Ovary (tissue), 9 donors: Measurements from ENCODE around the gene HAPSTR1. TPM values are rescaled to one million over a fixed set of nuclear protein-coding genes. Genes with fewer than 3 reads are reported as not detected.

Experiments
- DNase-seq, 5 donors: peaks; one replicate each; pipeline ENCODE4 v3.0.0-alpha.2; 2019 to 2020
- H3K27ac ChIP-seq, 2 donors: fragments of 200-600 bp; one replicate each; pipeline versions ENCODE4 v1.5.1 to v1.8.0; 2019 to 2022
- H3K27me3 ChIP-seq: fragments of 200-600 bp; one replicate; pipeline ENCODE4 v1.8.0; 2022
- H3K36me3 ChIP-seq: fragments of 200-600 bp; sonication (generic); one replicate; pipeline ENCODE4 v1.5.1; 2019
- H3K4me1 ChIP-seq: one replicate; pipeline ENCODE4 v1.8.1; 2013; ENCODE audit warnings: mild to moderate bottlenecking, moderate library complexity; ENCODE audit not compliant: insufficient read depth
- H3K4me3 ChIP-seq: fragments of 200-600 bp; sonication (generic); one replicate; pipeline ENCODE4 v1.5.1; 2017
- H3K9me3 ChIP-seq, 2 donors: fragments of 200-600 bp in 1 of 2; sonication (generic) in 1 of 2; one replicate each; pipeline versions ENCODE4 v1.5.1 to v1.8.1; 2013 to 2019; ENCODE audit warnings: mild to moderate bottlenecking in 1 of 2, moderate library complexity in 1 of 2
- EP300 ChIP-seq: sonication (generic); formaldehyde crosslinking; IDR thresholded peaks from one replicate; pipeline ENCODE4 v1.6.1; 2017; ENCODE audit warnings: antibody characterized with exemption
- POLR2A ChIP-seq: fragments of 450-650 bp; IDR thresholded peaks from one replicate; pipeline ENCODE4 v1.6.1; 2017; ENCODE audit warnings: antibody characterized with exemption, mild to moderate bottlenecking, moderate library complexity
- WGBS, 3 donors: extraction: QIAGEN DNeasy Blood & Tissue Kit in 1 of 3; methylation state at CpG; one replicate each; pipeline versions ENCODE4 v1.1.5 to v1.1.7; 2013 to 2017; 5-methylcytosine and 5-hydroxymethylcytosine counted together
- intact Hi-C, 4 donors: fragments of 100-400 bp; cut with DNase I; formaldehyde crosslinking; loops; one replicate each; pipeline versions ENCODE4 v1.11.0 to v1.15.1; 2022 to 2023
- polyA plus RNA-seq, 2 donors: library from polyadenylated mRNA; stranded (reverse); fragments of 200-250 nt in 1 of 2; fragments of 350-450 nt in 1 of 2; fragmentation: Illumina TruSeq in 1 of 2; extraction: RNeasy Lipid Tissue Mini Kit (QIAGEN cat#74804) in 1 of 2; gene quantifications; one replicate each; pipeline ENCODE4 v1.2.3, GENCODE V29; 2013 to 2014
- total RNA-seq, 7 donors: library from RNA; depleted of rRNA in 2 of 7; stranded (reverse); fragments of >200 nt in 2 of 7; fragmentation: NEBNext Ultra II Directional in 3 of 7; extraction: Animal tissue kit (Norgen Biotek cat#: 25700) in 3 of 7; gene quantifications; one replicate each; pipeline versions ENCODE4 v1.1.0 to v1.2.4, GENCODE V29; 2016 to 2023
- TF ChIP-seq, protein P1 (sequence below), 3 donors: fragments of 450-650 bp in 2 of 3; fragments of 200-600 bp in 1 of 3; IDR thresholded peaks; one replicate each; pipeline versions ENCODE4 v1.5.1 to v1.8.0; 2016 to 2022; ENCODE audit warnings: antibody characterized with exemption in 3 of 3, mild to moderate bottlenecking in 1 of 3
- donor health status: DM: no; HTN: no; CAD: no; lungs with moderate emphysema.
- donor health status: DM: no; HTN: no; CAD: no.
- donor health status: Bipolar disorder and iron deficiency.
- donor health status: DM: yes; HTN: yes; CAD: no.
- donor health status: DM: no; HTN: no; CAD: no.
- donor health status: DM: yes; HTN: yes; CAD: no.

Gene HAPSTR1
- total and polyA plus RNA-seq, 9 donors: 15.7 to 76.1 (median 48.0) TPM

DNA sequence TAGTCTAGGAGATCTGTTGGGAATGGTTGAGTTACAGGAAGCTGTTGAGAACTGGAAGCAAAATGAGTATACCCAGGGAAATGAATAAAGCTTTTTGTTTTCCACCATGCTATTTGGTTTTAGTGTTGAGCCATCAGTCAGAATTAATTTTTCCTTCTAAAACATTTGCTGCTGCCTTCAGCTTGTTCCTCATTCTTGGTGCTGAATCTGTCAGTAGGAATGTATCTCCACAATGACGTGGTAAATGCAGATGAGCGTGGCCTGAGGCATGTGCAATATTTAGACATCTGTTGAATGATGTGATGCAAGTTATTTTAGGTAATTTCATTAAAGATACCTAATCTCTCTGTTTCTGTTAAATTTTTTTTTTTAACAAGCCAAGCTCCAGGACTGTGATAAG is 10.9 kb downstream of the HAPSTR1 start:
- TF ChIP-seq POLR2A: no peak
- no peak for TF ChIP-seq EP300
- TF ChIP-seq, protein P1, sequence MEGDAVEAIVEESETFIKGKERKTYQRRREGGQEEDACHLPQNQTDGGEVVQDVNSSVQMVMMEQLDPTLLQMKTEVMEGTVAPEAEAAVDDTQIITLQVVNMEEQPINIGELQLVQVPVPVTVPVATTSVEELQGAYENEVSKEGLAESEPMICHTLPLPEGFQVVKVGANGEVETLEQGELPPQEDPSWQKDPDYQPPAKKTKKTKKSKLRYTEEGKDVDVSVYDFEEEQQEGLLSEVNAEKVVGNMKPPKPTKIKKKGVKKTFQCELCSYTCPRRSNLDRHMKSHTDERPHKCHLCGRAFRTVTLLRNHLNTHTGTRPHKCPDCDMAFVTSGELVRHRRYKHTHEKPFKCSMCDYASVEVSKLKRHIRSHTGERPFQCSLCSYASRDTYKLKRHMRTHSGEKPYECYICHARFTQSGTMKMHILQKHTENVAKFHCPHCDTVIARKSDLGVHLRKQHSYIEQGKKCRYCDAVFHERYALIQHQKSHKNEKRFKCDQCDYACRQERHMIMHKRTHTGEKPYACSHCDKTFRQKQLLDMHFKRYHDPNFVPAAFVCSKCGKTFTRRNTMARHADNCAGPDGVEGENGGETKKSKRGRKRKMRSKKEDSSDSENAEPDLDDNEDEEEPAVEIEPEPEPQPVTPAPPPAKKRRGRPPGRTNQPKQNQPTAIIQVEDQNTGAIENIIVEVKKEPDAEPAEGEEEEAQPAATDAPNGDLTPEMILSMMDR (IDR thresholded peaks at IDR 0.05): no peak

DNA sequence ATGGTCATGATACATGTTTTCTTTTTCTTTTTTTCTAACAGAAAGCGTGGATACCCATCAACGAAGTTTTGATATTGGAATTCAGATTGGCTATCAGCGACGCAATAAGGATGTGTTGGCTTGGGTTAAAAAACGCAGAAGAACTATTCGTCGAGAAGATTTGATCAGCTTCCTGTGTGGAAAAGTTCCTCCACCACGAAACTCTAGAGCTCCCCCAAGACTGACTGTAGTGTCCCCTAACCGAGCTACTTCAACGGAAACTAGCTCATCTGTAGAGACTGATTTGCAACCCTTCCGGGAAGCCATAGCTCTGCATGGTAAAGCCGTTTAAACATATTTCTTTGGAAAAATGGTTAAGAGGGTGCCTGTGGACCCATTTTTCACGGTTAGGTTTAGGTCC is 11.5 kb downstream of the HAPSTR1 start:
- Histone ChIP-seq H3K4me3 (no peak overlapping the region), H3K36me3 (no peaks in the 10 kb centered on the region), H3K4me1 (peaks cover 23% of the 10 kb centered on the region), H3K9me3 (no peaks in the 10 kb centered on the region), H3K27me3 (no peaks in the 10 kb centered on the region), H3K27ac (no peak overlapping the region)
- DNase-seq: no peak
- TF ChIP-seq, protein P1 (IDR thresholded peaks at IDR 0.05): no peak
- TF ChIP-seq EP300: no peak
- TF ChIP-seq POLR2A: no peak
- intact Hi-C loops: no loop called here
- WGBS, 3 donors: 92% methylated on average over 13 of the region's 13 CpGs

More for the DNA sequence above, 10.9 kb downstream of the HAPSTR1 start:
- no peak for DNase-seq
- 39 to 60% (median 49%) methylated on average over 2 of the region's 2 CpGs for WGBS, 3 donors
- Histone ChIP-seq H3K4me1 (peaks cover 26% of the 10 kb centered on the region), H3K27me3 (no peaks in the 10 kb centered on the region), H3K27ac (no peak overlapping the region), H3K9me3 (no peaks in the 10 kb centered on the region), H3K4me3 (no peak overlapping the region), H3K36me3 (no peaks in the 10 kb centered on the region)
- intact Hi-C loops: no loop called here

DNA sequence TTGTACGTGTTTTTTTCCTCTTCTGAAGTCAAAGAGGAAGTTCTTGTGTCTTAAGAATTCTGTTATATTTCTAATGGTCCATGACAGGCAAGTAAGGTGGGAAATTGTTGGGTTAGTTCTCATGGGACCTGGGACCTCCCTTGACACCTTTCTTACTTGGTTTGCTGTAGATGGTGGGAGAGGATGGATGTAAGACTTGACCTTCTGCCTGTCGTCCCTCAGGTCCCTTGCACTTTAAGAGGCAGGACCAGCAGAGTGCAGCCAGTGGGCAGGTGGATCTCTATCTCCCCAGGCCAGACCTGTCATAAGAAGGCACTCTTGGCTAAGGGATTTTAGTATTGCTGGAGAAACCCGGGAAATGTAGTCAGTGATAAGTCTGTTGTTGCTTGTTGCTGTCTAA is 12.1 kb downstream of the HAPSTR1 start:
- no peak for DNase-seq
- H3K4me3 ChIP-seq: no peak overlapping the region
- H3K27ac ChIP-seq: no peak overlapping the region
- H3K9me3 ChIP-seq: no peaks in the 10 kb centered on the region
- peaks cover 22% of the 10 kb centered on the region for H3K4me1 ChIP-seq
- 54 to 72% (median 55%) methylated on average over 3 of the region's 3 CpGs for WGBS, 3 donors
- no peak for TF ChIP-seq EP300
- TF ChIP-seq, protein P1 (IDR thresholded peaks at IDR 0.05): no peak
- TF ChIP-seq POLR2A: no peak
- no peaks in the 10 kb centered on the region for H3K36me3 ChIP-seq
- intact Hi-C loops: no loop called here
- no peaks in the 10 kb centered on the region for H3K27me3 ChIP-seq

DNA sequence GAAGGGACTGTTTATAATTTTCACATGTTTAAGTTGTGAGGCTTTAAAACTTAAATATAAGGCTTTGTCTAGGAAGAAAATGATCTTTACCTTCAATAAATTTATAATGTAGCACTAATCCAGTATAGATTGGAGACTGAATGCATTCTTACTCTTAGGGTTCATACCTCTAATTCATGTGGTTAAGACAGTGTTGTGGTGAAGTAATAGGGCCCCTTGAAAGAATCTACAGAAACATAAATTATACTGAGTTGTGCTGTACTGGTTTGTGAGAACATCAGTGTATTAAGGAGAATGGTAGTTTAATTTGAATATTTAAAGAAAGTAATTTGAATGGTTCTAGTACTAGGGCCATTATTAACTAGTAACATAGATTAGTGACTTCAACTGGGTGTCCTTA is 13.7 kb downstream of the HAPSTR1 start:
- H3K36me3 ChIP-seq: no peaks in the 10 kb centered on the region
- intact Hi-C loops: loop anchor here in 1 of 4 donors (5.0 kb wide), 1 partner anchor 238 kb away; the partner anchor contains the start of gene CARHSP1

More for the DNA sequence above, 13.7 kb downstream of the HAPSTR1 start:
- Histone ChIP-seq H3K27ac (no peak overlapping the region), H3K9me3 (no peaks in the 10 kb centered on the region), H3K4me1 (peaks cover 25% of the 10 kb centered on the region), H3K4me3 (no peak overlapping the region), H3K27me3 (no peaks in the 10 kb centered on the region)
- DNase-seq: no peak
- TF ChIP-seq POLR2A (no peak), EP300 (no peak)
- TF ChIP-seq, protein P1 (IDR thresholded peaks at IDR 0.05): no peak
